Measurements from ENCODE around the gene SDF2L1. TPM values are rescaled to one million over a fixed set of nuclear protein-coding genes. Genes with fewer than 3 reads are reported as not detected.

Gene SDF2L1
- total RNA-seq, 2 donors from 2014 or later: 30.5 to 87.2 TPM

DNA sequence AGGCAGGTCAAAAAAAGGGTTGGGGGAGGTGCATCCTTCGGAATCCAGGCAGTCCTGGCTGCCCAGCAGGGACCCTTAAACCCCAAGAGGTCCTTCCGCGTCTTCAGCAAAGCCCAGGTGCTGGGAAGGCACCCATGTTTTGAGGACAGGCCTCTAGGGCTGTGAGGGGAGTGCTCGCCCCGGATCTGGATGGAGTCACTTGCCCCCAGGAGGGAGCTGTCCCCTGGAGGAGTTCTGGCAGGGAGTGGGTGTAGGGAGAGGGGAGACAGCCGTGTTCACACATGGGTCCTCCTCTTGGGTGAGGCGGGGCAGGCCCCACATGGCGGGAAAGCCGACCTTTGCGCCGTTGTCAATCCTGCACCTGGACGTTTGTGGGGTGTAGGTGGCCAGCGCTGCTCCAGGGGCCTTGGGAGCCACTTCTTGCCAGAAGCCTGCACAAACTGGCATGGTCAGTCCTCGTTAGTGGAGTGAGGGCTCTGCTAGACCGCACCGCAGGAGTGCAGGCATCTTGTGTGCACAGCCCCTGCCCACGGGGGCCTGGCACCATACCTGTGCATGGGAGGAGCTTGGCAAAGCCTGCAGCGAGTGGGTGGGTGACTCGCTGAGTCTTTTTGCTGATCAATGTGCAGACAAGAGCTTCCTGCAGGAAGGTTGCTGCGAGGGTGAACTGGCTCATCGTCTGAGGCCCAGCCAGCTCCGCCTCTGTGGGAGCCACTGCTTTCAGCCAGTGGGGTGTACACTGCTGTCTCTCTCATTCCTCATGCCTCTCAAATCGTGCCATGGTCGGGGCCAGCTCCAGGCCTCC lies 39.7 kb downstream of the SDF2L1 start:
- TF ChIP-seq POLR2A (IDR thresholded peaks at IDR 0.05): no peak
- TF ChIP-seq, protein P1, sequence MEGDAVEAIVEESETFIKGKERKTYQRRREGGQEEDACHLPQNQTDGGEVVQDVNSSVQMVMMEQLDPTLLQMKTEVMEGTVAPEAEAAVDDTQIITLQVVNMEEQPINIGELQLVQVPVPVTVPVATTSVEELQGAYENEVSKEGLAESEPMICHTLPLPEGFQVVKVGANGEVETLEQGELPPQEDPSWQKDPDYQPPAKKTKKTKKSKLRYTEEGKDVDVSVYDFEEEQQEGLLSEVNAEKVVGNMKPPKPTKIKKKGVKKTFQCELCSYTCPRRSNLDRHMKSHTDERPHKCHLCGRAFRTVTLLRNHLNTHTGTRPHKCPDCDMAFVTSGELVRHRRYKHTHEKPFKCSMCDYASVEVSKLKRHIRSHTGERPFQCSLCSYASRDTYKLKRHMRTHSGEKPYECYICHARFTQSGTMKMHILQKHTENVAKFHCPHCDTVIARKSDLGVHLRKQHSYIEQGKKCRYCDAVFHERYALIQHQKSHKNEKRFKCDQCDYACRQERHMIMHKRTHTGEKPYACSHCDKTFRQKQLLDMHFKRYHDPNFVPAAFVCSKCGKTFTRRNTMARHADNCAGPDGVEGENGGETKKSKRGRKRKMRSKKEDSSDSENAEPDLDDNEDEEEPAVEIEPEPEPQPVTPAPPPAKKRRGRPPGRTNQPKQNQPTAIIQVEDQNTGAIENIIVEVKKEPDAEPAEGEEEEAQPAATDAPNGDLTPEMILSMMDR (IDR thresholded peaks at IDR 0.05): no peak
- no peak for TF ChIP-seq POLR2AphosphoS5 (IDR thresholded peaks at IDR 0.05)
- intact Hi-C loops (cut with DNase I): no loop called here
- Histone ChIP-seq H3K36me3 (peaks cover 3 to 4% of the 10 kb centered on the region in 2 donors), H3K4me1 (replicated peaks) (no peaks in the 10 kb centered on the region), H3K27ac (no peak overlapping the region), H3K9me3 (no peaks in the 10 kb centered on the region), H3K4me3 (no peak overlapping the region), H3K27me3 (replicated peaks; ENCODE audit: insufficient read depth) (no peaks in the 10 kb centered on the region)
- no peak for DNase-seq (ENCODE audit: low spot score)
- WGBS: 72% methylated on average over 23 of the region's 24 CpGs

DNA sequence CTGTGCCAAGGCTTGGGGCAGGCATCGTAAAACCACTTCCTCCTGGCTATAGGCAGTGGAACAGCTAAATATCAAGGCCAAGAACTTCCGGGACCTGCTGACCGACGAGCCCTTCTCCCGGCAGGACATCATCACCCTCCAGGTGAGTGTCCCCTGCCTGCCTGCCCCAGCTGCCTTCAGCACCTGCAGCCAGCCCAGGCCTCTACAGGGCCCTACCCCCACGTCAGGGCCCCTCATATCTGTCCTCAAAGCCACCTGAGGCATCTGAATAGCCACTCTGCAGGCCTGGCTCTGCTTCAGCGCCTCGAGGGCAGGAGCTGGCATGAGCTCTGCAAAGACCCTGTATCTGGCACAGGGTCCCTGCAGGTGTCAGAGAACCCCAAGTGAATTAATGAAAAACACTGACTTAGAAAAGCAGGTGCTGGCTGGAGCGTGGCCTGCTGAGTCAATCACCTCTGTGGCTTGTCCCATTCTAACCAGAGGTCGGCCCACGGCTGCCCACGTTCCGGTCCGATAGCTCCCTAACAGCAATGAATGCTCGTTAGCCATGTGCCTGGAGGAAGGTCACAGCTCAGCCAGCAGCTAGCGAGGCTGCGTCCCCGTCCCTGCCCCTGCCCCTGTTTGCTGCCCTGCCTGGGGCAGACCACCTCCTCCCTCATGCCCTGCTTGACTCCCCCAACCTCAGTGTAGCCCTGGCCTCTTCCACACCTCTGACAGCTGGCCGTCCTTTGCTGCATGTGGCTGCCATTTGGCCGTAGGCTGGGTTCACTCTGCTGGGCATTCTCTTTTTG lies 40.5 kb downstream of the SDF2L1 start:
- H3K27ac ChIP-seq: no peak overlapping the region
- no peak for DNase-seq (ENCODE audit: low spot score)
- H3K27me3 ChIP-seq (replicated peaks; ENCODE audit: insufficient read depth): no peaks in the 10 kb centered on the region
- H3K9me3 ChIP-seq: no peaks in the 10 kb centered on the region
- TF ChIP-seq POLR2A (IDR thresholded peaks at IDR 0.05) (no peak), POLR2AphosphoS5 (IDR thresholded peaks at IDR 0.05) (no peak)
- TF ChIP-seq, protein P1 (IDR thresholded peaks at IDR 0.05): no peak
- peaks cover 3 to 4% of the 10 kb centered on the region in 2 donors for H3K36me3 ChIP-seq
- no peaks in the 10 kb centered on the region for H3K4me1 ChIP-seq (replicated peaks)
- intact Hi-C loops (cut with DNase I): no loop called here
- WGBS: 84% methylated on average over 20 of the region's 20 CpGs
- H3K4me3 ChIP-seq: no peak overlapping the region

DNA sequence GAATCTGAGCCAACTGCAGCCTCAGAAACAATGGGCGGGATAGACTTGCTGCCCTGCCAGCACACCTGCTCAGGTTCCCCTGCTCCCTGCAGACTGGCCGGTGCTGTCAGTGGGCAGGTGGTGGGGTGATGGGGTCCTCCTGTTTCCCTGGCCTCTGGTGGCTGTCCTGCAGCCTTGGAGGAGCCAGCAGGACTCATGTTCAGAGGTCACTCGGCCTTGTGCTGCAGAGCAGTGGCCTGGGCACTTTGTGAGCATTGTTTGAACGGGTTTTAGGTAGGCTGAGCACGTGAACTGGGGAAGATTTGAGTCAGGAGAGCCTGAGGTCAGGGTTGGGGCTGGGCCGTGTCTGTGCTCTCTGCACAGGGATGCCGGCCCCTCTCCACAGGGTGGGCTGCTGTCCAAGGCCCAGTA lies 41.3 kb downstream of the SDF2L1 start:
- Histone ChIP-seq H3K4me3 (no peak overlapping the region), H3K9me3 (no peaks in the 10 kb centered on the region), H3K4me1 (replicated peaks) (no peaks in the 10 kb centered on the region), H3K27me3 (replicated peaks; ENCODE audit: insufficient read depth) (no peaks in the 10 kb centered on the region), H3K36me3 (peaks cover 3 to 4% of the 10 kb centered on the region in 2 donors), H3K27ac (no peak overlapping the region)
- DNase-seq (ENCODE audit: low spot score): no peak
- WGBS: 95% methylated on average over 7 of the region's 7 CpGs
- no peak for TF ChIP-seq POLR2AphosphoS5 (IDR thresholded peaks at IDR 0.05)
- TF ChIP-seq, protein P1 (IDR thresholded peaks at IDR 0.05): no peak
- intact Hi-C loops (cut with DNase I): no loop called here

GRCh38 chr22:21684492-21685163 lies 42.5 kb downstream of the SDF2L1 start:
- Histone ChIP-seq H3K27ac (no peak overlapping the region), H3K4me1 (replicated peaks) (no peaks in the 10 kb centered on the region), H3K9me3 (no peaks in the 10 kb centered on the region), H3K4me3 (no peak overlapping the region), H3K27me3 (replicated peaks; ENCODE audit: insufficient read depth) (no peaks in the 10 kb centered on the region), H3K36me3 (peaks cover 3 to 4% of the 10 kb centered on the region in 2 donors)
- whole genome bisulfite sequencing: 86% methylated on average over 19 of the region's 19 CpGs
- no peak for DNase-seq (ENCODE audit: low spot score)
- TF ChIP-seq POLR2A (IDR thresholded peaks at IDR 0.05) (no peak), POLR2AphosphoS5 (IDR thresholded peaks at IDR 0.05) (no peak)
- TF ChIP-seq, protein P1 (IDR thresholded peaks at IDR 0.05): no peak
- intact Hi-C loops (cut with DNase I): no loop called here

Data from prostate gland (tissue), 2 donors.